ENCODE measurements around the gene AMN1.

- TF ChIP-seq EZH2phosphoT487 (IDR thresholded peaks at IDR 0.05; ENCODE audit: low read depth, severe bottlenecking, unreplicated experiment) (no peak), CTCF (IDR thresholded peaks at IDR 0.05; ENCODE audit: poor library complexity) (no peak)
Measured at GRCh38 chr12:31634620-31635019, 94.2 kb downstream of the AMN1 start.

Measured in hepatocyte (in vitro differentiated cells).